Measurements from ENCODE around the gene RYR1. TPM values are rescaled to one million over a fixed set of nuclear protein-coding genes. Genes with fewer than 3 reads are reported as not detected.
"Not testable (repeated sequence)": the region's sequence is repeated elsewhere in the genome, so short reads cannot be mapped to it uniquely, and the experiment has no call there.

The RYR1 gene
- total RNA-seq, 2 donors from 2014 or later: 0.76 to 1.7 TPM

GRCh38 chr19:38615007-38615581 is 181.6 kb downstream of the RYR1 start:
- intact Hi-C loops (cut with DNase I, micrococcal nuclease): no loop called here

DNA sequence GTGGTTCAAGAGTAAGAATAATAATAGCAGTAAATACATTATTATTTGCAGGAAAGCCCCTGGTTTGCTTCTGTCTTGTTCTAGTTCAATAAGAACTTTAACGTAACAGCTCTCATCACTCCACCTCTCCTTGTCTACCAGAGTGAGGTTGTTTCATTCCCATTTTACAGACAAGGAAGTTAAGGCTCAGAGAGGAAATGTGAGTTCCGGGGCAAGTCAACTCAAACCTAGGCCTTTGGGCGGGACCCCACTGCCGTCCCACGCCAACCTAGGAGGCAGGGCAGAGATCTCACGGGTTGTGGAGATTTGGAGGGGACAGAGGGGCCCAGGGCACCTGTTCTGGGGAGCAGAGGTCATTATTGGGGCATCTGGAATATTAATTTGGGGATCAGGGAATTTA is 182.8 kb downstream of the RYR1 start:
- intact Hi-C loops (cut with DNase I, micrococcal nuclease): no loop called here

More at GRCh38 chr19:38615007-38615581, 181.6 kb downstream of the RYR1 start:
- no peak for DNase-seq
- ATAC-seq: no peak

DNA sequence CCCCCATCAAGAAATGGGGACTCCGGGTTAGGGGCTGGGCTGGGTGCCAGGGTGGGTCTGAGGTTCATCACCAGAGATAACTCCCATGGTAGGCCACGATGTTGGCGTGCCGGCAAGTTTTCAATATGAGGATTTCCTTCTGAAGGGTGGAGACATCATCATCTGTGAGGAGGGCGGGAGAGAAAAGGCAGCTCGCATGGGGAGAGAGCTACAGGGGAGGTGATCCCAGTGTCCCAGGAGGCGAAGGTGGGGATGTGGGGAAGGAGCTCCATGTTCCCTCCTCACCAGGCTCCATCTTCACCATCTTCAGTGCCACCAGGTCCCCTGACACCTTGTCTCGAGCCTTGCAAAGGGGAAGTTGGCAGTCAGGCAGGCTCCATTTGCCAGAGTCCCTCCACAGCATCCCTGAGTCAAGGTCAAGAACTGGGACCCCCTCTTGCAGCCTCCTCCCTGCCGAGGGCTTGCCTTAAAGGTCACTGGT is 183.8 kb downstream of the RYR1 start:
- peak in 1 of 2 donors; percentile 38 for DNase-seq
- intact Hi-C loops (cut with DNase I, micrococcal nuclease): no loop called here
- ATAC-seq: no peak

More for the DNA sequence above, 182.8 kb downstream of the RYR1 start:
- no peak for DNase-seq
- ATAC-seq: no peak

- DNase-seq (peak; percentile 72 to 76), ATAC-seq (peak; percentile 9)
- intact Hi-C loops (cut with DNase I, micrococcal nuclease): no loop called here
Measured at GRCh38 chr19:38617764-38618589, 184.5 kb downstream of the RYR1 start, which contains the start of gene MAP4K1. Gene MAP4K1 (minus strand): TSS chr19:38617953. CDS start chr19:38617895, 58 bp downstream.

DNA sequence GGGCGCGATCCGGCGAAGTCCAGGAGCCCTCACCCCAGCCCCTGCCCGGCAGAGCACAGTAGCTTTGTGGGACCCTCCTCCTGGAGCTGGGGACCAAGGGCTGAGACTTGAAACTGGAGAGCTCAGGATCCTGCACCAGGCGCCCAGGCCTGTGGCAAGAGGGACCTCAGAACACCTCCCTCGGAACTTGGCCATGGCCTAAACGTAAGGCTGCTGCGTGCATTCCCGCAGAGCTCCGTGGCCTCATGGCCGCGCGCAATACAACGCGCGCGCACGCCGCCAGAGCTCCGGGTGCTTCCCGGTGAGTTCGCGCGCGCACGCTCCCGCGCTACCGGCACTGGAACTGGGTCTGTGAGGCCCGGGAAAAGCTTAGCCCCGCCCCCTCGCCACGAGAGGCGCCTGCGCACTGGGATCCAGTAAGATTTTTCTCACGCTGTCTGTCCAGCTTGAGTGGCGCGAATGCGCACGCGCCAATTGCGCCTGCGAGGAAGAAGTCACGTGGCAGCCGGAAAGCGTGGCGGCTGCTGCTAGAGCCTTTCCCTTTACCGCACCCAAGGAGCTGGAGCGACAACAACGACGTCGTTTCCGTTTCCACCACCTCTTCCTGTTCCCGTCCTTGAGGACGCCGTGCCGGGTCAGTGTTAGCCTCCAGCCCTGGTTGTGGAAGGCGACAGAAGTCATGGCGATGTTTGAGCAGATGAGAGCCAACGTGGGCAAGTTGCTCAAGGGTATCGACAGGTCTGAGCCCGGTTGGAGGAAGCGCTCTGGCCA is 185.3 kb downstream of the RYR1 start, which contains the start of gene EIF3K:
Gene EIF3K, plus strand, starts transcription at position 599 of the 771 bp plus-strand sequence. Its CDS starts 81 bp downstream, at position 680.
- ATAC-seq (peak; percentile 92), DNase-seq (peak; percentile 99)
- intact Hi-C loops (cut with DNase I, micrococcal nuclease): no loop called here

- no peak for DNase-seq
- ATAC-seq: peak; percentile 14
- intact Hi-C loops (cut with DNase I, micrococcal nuclease): no loop called here
Measured at GRCh38 chr19:38619361-38620174, 186.1 kb downstream of the RYR1 start.

DNA sequence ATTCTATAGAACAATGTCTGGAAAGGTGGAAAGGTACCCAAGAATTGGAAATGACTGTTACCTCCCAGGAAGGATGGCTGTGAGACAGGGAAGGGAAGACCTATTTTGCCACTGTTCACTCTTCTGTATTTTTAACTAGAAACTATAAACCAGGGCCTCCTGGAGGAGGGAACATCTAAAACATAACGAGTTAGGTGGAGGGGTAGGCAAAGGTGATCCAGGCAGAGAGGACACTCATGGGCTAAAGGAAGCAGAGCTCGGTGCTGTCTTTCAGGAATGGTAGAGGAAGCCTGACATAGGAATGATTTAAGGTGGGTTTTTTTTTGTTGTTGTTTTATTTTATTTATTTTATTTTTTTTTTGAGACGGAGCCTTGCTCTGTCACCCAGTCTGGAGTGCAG is 191.3 kb downstream of the RYR1 start:
- no peak for ATAC-seq

DNA sequence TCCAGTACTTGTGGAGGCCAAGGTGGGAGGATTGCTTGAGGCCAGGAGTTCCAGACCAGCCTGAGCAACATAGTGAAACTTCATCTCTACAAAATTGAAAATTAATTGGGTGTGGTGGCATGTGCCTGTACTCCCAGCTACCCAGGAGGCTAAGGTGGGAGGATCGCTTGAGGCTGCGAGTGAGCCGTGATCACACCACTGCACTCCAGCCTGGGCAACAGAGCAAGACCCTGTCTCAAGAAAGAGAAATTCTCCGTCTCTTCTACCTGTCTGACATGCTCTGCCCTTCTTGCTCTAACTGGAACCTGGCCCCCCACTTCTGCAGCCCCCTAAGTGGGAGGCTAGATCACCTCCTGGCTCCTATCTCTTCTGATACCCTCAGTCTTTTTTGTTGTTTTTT is 192.9 kb downstream of the RYR1 start:
- DNase-seq (no peak), ATAC-seq (no peak)
- intact Hi-C loops (cut with DNase I, micrococcal nuclease): no loop called here

More for the DNA sequence above, 191.3 kb downstream of the RYR1 start:
- no peak for DNase-seq
- intact Hi-C loops (cut with DNase I, micrococcal nuclease): no loop called here

- intact Hi-C loops (cut with DNase I, micrococcal nuclease): no loop called here
- ATAC-seq (no peak), DNase-seq (no peak)
Measured at GRCh38 chr19:38629568-38629967, 196.1 kb downstream of the RYR1 start.

- ATAC-seq, DNase-seq: not testable (repeated sequence)
- intact Hi-C loops (cut with DNase I, micrococcal nuclease): loop anchor here in 1 of 2 donors (5.0 kb wide), 1 partner anchor 229 kb away; the partner anchor contains the start of gene FAM98C
Measured at GRCh38 chr19:38631301-38631700, 197.8 kb downstream of the RYR1 start.

GRCh38 chr19:38631811-38632475 is 198.5 kb downstream of the RYR1 start:
- not testable (repeated sequence) for DNase-seq, ATAC-seq
- intact Hi-C loops (cut with DNase I, micrococcal nuclease): loop anchor here in 1 of 2 donors (5.0 kb wide), 1 partner anchor 230 kb away; the partner anchor contains the start of gene FAM98C

- intact Hi-C loops (cut with DNase I, micrococcal nuclease): loop anchor here in 1 of 2 donors (5.0 kb wide), 1 partner anchor 230 kb away; the partner anchor contains the start of gene FAM98C
- DNase-seq (no peak), ATAC-seq (no peak)
Measured at GRCh38 chr19:38632476-38633213, 199.2 kb downstream of the RYR1 start.

- DNase-seq (peak in 1 of 2 donors; percentile 82), ATAC-seq (peak; percentile 7)
- intact Hi-C loops (cut with DNase I, micrococcal nuclease): loop anchor here in 1 of 2 donors (5.0 kb wide), 1 partner anchor 233 kb away; the partner anchor contains the start of gene FAM98C
Measured at GRCh38 chr19:38634757-38635482, 201.4 kb downstream of the RYR1 start.

DNA sequence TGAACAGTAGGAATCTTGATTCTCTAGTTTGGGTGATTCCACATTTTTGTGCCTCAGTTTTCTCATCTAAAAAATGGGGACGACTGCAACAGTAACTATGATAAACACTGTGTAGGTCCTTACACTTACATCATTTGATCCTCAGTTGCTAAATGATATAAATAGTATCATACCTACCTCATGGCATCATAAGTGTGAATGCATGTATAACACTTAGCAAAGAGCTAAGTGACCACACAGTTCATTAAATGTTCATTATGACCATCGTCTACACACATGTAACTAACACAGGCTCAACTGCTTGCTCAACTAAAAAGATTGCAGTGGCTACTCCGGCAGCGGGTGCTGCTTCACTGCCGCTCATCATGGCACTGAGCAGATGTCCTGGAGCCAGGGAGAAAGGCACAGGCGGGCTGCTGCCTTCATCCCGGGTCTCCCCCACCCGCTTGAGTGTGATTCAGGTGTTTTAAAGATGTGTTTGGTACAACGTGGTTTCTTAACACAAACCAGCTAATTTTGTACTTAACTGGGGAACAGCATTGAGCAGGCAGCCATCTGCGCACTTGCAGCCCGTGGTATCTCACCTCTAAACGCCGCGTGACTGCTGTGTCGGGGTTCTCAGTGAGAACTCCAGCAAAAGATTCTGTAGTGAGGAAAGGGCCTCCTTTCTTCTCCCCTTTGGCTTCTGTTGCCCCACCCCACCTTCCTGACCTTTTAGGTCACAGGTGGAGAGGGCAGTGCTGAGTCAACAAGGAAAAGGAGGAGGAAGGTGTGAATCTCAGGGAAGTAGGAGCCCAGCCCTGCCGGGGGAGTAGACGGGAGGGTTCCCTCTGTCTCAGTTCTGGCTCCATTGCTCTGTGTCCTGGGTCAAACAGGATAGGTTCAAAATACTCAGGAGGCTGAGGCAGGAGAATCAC is 202.2 kb downstream of the RYR1 start:
- ATAC-seq: peak; percentile 20
- DNase-seq: peak in 1 of 2 donors; percentile 25
- intact Hi-C loops (cut with DNase I, micrococcal nuclease): no loop called here

All from left colon (tissue), 2 donors.